Osteocyte (in vitro differentiated cells): Measurements from ENCODE around the gene FBXO30. TPM values are rescaled to one million over a fixed set of nuclear protein-coding genes. Genes with fewer than 3 reads are reported as not detected.

Source experiments
- DNase-seq: peaks from one replicate; pipeline ENCODE4 v3.0.0; 2021; ENCODE audit warnings: mixed read lengths; ENCODE audit not compliant: unreplicated experiment; ENCODE audit errors: extremely low spot score
- H3K27ac Mint-ChIP-seq: one replicate; pipeline ENCODE4 v1.8.0; 2021; ENCODE audit warnings: mild to moderate bottlenecking, mixed read lengths; ENCODE audit not compliant: unreplicated experiment
- H3K27me3 Mint-ChIP-seq: one replicate; pipeline ENCODE4 v1.8.0; 2021; ENCODE audit warnings: mixed read lengths; ENCODE audit not compliant: unreplicated experiment
- H3K36me3 Mint-ChIP-seq: one replicate; pipeline ENCODE4 v1.8.0; 2021; ENCODE audit warnings: mixed read lengths; ENCODE audit not compliant: unreplicated experiment
- H3K4me1 Mint-ChIP-seq: one replicate; pipeline ENCODE4 v1.8.0; 2021; ENCODE audit warnings: mixed read lengths; ENCODE audit not compliant: unreplicated experiment
- H3K4me3 Mint-ChIP-seq: one replicate; pipeline ENCODE4 v1.8.0; 2021; ENCODE audit warnings: mild to moderate bottlenecking, moderate library complexity, mixed read lengths; ENCODE audit not compliant: unreplicated experiment
- H3K9me3 Mint-ChIP-seq: one replicate; pipeline ENCODE4 v1.8.0; 2021; ENCODE audit warnings: mixed read lengths; ENCODE audit not compliant: unreplicated experiment
- long read RNA-seq: library from polyadenylated mRNA; unstranded; transcript quantifications from one replicate; pipeline ENCODE4 v2.0.0, GENCODE V29; 2021
- total RNA-seq: library from RNA; stranded (reverse); gene quantifications from 2 replicates; pipeline ENCODE4 v1.2.1, GENCODE V29; 2021
- TF ChIP-seq, protein P1 (sequence below): fragments of 200-600 bp; sonication (generic); IDR thresholded peaks from 2 replicates; pipeline ENCODE4 v1.5.0; 2021; ENCODE audit warnings: antibody characterized with exemption, mild to moderate bottlenecking, moderate library complexity

Gene FBXO30, protein sequence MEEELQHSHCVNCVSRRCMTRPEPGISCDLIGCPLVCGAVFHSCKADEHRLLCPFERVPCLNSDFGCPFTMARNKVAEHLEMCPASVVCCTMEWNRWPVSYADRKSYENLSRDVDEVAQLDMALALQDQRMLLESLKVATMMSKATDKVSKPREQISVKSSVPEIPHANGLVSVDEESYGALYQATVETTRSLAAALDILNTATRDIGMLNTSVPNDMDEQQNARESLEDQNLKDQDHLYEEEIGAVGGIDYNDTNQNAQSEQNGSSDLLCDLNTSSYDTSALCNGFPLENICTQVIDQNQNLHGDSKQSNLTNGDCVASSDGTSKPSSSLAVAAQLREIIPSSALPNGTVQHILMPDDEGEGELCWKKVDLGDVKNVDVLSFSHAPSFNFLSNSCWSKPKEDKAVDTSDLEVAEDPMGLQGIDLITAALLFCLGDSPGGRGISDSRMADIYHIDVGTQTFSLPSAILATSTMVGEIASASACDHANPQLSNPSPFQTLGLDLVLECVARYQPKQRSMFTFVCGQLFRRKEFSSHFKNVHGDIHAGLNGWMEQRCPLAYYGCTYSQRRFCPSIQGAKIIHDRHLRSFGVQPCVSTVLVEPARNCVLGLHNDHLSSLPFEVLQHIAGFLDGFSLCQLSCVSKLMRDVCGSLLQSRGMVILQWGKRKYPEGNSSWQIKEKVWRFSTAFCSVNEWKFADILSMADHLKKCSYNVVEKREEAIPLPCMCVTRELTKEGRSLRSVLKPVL
- 12.0 and 13.2 TPM in 2 replicates for total RNA-seq
- long read RNA-seq, full-length matches to known transcripts, result 5 of 16 reads
- long read RNA-seq, partial matches to known transcripts, result 9 of 16 reads
- long read RNA-seq, other reads (novel, unspliced or antisense), result 2 of 16 reads

DNA sequence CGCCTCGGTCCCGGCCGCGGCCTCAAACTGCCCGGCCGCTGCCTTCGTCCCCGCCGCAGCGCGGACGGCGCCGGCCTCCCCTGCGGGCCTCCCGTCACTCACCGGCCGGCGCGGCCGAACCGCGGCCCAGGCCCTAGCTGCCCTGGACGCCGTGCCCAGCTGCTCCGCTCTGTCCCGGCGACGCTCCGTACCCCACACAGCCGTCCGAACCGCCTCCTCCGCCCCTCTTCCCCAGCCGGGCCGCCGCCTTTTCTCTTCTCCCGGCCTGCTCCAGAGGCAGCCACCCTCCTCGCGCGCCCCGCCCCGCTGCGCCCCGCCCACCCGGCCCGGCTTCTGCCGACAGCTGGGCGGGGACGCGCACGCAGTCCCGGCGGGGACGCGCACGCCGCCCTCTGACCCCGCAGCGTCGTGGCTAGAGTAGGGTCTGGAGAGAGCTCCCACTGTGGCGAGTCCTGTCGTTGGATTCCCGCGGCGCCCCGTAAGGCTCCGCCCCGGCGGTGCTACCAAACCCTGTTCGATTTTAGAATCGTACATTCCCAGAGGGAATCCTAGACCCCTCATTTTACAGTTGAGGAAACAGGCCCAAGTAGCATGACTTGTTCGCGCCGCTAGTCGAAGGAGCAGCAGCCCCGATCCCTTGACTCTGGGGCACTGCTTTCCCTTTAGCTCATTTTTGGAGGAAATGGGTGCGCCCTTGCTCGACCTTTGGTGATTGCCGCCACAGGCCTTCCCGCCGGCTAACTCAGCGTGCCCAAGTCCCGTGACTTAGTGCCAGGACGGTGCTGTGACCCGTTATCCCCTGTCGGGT lies at the start of gene FBXO30:
FBXO30 (minus strand) TSS at position 295 of the 808 bp plus-strand sequence. CDS start 8,390 bp downstream, outside the sequence.
- Mint-ChIP-seq H3K9me3 (no peaks in the 10 kb centered on the region), H3K4me1 (peaks cover 38% of the 10 kb centered on the region), H3K36me3 (no peaks in the 10 kb centered on the region), H3K27ac (peak within 1 kb of the TSS; percentile 99), H3K27me3 (no peaks in the 10 kb centered on the region), H3K4me3 (peak within 1 kb of the TSS; percentile 93)
- TF ChIP-seq, protein P1, sequence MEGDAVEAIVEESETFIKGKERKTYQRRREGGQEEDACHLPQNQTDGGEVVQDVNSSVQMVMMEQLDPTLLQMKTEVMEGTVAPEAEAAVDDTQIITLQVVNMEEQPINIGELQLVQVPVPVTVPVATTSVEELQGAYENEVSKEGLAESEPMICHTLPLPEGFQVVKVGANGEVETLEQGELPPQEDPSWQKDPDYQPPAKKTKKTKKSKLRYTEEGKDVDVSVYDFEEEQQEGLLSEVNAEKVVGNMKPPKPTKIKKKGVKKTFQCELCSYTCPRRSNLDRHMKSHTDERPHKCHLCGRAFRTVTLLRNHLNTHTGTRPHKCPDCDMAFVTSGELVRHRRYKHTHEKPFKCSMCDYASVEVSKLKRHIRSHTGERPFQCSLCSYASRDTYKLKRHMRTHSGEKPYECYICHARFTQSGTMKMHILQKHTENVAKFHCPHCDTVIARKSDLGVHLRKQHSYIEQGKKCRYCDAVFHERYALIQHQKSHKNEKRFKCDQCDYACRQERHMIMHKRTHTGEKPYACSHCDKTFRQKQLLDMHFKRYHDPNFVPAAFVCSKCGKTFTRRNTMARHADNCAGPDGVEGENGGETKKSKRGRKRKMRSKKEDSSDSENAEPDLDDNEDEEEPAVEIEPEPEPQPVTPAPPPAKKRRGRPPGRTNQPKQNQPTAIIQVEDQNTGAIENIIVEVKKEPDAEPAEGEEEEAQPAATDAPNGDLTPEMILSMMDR, result peak; percentile 19
- peak; percentile 96 for DNase-seq

DNA sequence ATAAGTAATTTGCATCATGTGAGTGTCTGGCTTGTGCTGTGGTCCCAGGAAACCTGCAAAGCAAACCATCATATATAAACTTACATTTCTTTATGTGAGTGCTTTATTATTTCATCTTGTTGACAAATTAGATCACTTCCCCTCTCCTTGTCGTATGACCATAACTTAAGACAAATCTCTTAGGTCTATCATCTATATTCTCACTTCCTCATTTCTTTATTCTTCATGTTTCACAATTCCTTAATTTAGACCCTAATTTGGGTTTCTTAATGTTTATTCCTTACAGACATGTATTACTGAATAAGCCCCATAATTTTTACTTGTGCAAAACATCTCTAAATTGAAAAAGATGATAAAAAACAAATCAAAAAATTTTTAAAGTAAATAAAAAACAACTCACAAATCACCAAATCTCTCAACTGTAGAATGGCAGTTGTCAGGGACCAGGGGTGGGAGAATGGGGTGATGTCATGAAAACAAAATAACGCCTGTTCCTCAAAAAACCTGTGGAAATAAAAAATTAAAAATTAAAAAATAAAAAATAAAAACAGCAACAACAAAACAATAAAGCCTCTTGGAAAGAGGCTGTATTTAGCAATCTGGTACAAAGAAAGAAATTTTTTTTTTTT lies 49.5 kb upstream of the FBXO30 start:
- Mint-ChIP-seq H3K27ac (no peak overlapping the region), H3K4me3 (no peak overlapping the region), H3K9me3 (peaks cover 17% of the 10 kb centered on the region), H3K36me3 (peaks cover 9% of the 10 kb centered on the region), H3K4me1 (no peaks in the 10 kb centered on the region), H3K27me3 (no peaks in the 10 kb centered on the region)
- TF ChIP-seq, protein P1, result no peak
- DNase-seq, result no peak

DNA sequence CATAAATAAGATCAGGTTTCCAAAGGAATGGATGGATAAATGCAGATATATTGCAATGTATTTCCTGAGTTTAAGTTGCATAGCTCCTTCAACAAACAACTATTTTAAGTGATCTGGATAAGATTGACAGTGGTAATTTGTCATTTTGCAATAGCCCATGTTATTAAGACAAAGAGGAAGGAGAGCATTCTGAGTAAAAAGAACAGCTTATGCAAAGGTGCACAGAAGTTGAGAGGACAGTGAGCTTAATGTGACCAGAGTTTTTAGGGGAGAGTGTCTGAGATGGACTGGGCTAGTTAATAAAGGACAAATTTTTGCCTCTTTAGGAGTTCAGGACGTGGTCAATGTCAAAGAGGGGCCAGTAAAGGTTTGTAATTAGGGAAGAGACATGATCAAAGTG lies 48.8 kb upstream of the FBXO30 start:
- no peak for DNase-seq
- no peak overlapping the region for H3K27ac Mint-ChIP-seq
- H3K27me3 Mint-ChIP-seq, result no peaks in the 10 kb centered on the region
- H3K36me3 Mint-ChIP-seq, result peaks cover 9% of the 10 kb centered on the region
- peaks cover 17% of the 10 kb centered on the region for H3K9me3 Mint-ChIP-seq
- H3K4me1 Mint-ChIP-seq, result no peaks in the 10 kb centered on the region
- no peak overlapping the region for H3K4me3 Mint-ChIP-seq
- TF ChIP-seq, protein P1, result no peak

DNA sequence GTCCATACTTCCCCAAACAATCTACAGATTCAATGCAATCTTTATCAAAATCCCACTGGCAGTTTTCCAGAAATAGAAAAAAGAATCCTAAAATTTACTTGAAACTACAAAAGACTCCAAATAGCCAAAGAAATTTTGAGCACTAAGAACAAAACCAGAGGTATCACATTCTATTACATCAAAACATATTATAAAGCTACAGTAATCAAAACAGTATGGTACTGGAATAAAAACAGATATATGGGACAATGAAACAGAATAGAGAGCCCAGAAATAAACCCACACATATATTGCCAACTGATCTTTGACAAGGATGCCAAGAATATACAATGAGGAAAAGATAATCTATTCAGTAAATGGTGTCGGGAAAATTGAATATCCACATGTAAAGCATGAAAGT lies 46.0 kb upstream of the FBXO30 start:
- peaks cover 19% of the 10 kb centered on the region for H3K9me3 Mint-ChIP-seq
- no peak overlapping the region for H3K4me3 Mint-ChIP-seq
- no peaks in the 10 kb centered on the region for H3K4me1 Mint-ChIP-seq
- no peak overlapping the region for H3K27ac Mint-ChIP-seq
- DNase-seq, result no peak
- H3K27me3 Mint-ChIP-seq, result no peaks in the 10 kb centered on the region
- H3K36me3 Mint-ChIP-seq, result peaks cover 9% of the 10 kb centered on the region
- TF ChIP-seq, protein P1, result no peak
